ENCODE measurements around the gene USP33.
"Not testable (repeated sequence)": the region's sequence is repeated elsewhere in the genome, so short reads cannot be mapped to it uniquely, and the experiment has no call there.

The USP33 gene

GRCh38 chr1:77739235-77739634 lies 20.4 kb downstream of the USP33 start:
- DNase-seq (ENCODE audit: low read depth in 2 of 2), result no peak

GRCh38 chr1:77732090-77732489 lies 27.6 kb downstream of the USP33 start:
- DNase-seq (ENCODE audit: low read depth in 2 of 2), result no peak

- DNase-seq (ENCODE audit: low read depth in 2 of 2), result no peak
These were observed 33.9 kb downstream of the USP33 start for GRCh38 chr1:77725706-77726105.

- no peak for DNase-seq (ENCODE audit: low read depth in 2 of 2)
These were observed 41.5 kb downstream of the USP33 start for GRCh38 chr1:77718181-77718580.

- DNase-seq (ENCODE audit: low read depth in 2 of 2), result no peak
These were observed 43.6 kb downstream of the USP33 start for GRCh38 chr1:77716065-77716464.

GRCh38 chr1:77709727-77710126 lies 49.9 kb downstream of the USP33 start:
- no peak for DNase-seq (ENCODE audit: low read depth in 2 of 2)

GRCh38 chr1:77706321-77706720 lies 53.3 kb downstream of the USP33 start:
- DNase-seq (ENCODE audit: low read depth in 2 of 2), result no peak

- DNase-seq (ENCODE audit: low read depth in 2 of 2), result no peak
These were observed 54.9 kb downstream of the USP33 start for GRCh38 chr1:77704736-77705135.

- not testable (repeated sequence) for DNase-seq (ENCODE audit: low read depth in 2 of 2)
These were observed 60.0 kb downstream of the USP33 start for GRCh38 chr1:77699673-77700072.

- no peak for DNase-seq (ENCODE audit: low read depth in 2 of 2)
These were observed 62.2 kb downstream of the USP33 start for GRCh38 chr1:77697441-77697840.

GRCh38 chr1:77688939-77689338 lies 70.7 kb downstream of the USP33 start:
- DNase-seq (ENCODE audit: low read depth in 2 of 2), result no peak

GRCh38 chr1:77687519-77687906 lies 72.1 kb downstream of the USP33 start:
- no peak for DNase-seq (ENCODE audit: low read depth in 2 of 2)

- no peak for DNase-seq (ENCODE audit: low read depth in 2 of 2)
These were observed 72.7 kb downstream of the USP33 start for GRCh38 chr1:77686796-77687518.

- DNase-seq (ENCODE audit: low read depth in 2 of 2), result peak; percentile 85 to 88
These were observed 76.2 kb downstream of the USP33 start for GRCh38 chr1:77683160-77684148.

- peak; percentile 82 to 85 for DNase-seq (ENCODE audit: low read depth in 2 of 2)
These were observed 77.0 kb downstream of the USP33 start, which contains the start of gene ZZZ3 for GRCh38 chr1:77682460-77683159. TSS of gene ZZZ3 (minus strand) at chr1:77682658. CDS start at chr1:77633354, 49,304 bp downstream.

GRCh38 chr1:77680173-77680572 lies 79.5 kb downstream of the USP33 start:
- no peak for DNase-seq (ENCODE audit: low read depth in 2 of 2)

- no peak for DNase-seq (ENCODE audit: low read depth in 2 of 2)
These were observed 80.7 kb downstream of the USP33 start for GRCh38 chr1:77678660-77679610.

- not testable (repeated sequence) for DNase-seq (ENCODE audit: low read depth in 2 of 2)
These were observed 84.8 kb downstream of the USP33 start for GRCh38 chr1:77674807-77675206.

- no peak for DNase-seq (ENCODE audit: low read depth in 2 of 2)
These were observed 85.8 kb downstream of the USP33 start for GRCh38 chr1:77673716-77674355.

- DNase-seq (ENCODE audit: low read depth in 2 of 2), result no peak
These were observed 86.6 kb downstream of the USP33 start for GRCh38 chr1:77673030-77673429.

All from activated CD4-positive, alpha-beta T cell treated with anti-CD3 and anti-CD28 coated beads for 24 hours (primary cell).